Ishikawa (cell line): ENCODE data around the gene CARMIL1.

Experiments
- CEBPB ChIP-seq: IDR thresholded peaks from 2 replicates; pipeline ENCODE4 v1.6.1; 2012
- CREB1 ChIP-seq: IDR thresholded peaks from 2 replicates; pipeline ENCODE4 v1.6.1; 2012; ENCODE audit warnings: low read depth
- EGR1 ChIP-seq: IDR thresholded peaks from 2 replicates; pipeline ENCODE4 v1.6.1; 2012
- EP300 ChIP-seq: IDR thresholded peaks from 2 replicates; pipeline ENCODE4 v1.6.1; 2012; ENCODE audit warnings: borderline replicate concordance
- FOXM1 ChIP-seq: IDR thresholded peaks from 2 replicates; pipeline ENCODE4 v1.6.1; 2012; ENCODE audit warnings: low read depth, borderline replicate concordance
- MAX ChIP-seq: IDR thresholded peaks from 2 replicates; pipeline ENCODE4 v1.6.1; 2012
- NFIC ChIP-seq: IDR thresholded peaks from 2 replicates; pipeline ENCODE4 v1.6.1; 2012
- RAD21 ChIP-seq: IDR thresholded peaks from 2 replicates; pipeline ENCODE4 v1.6.1; 2012; ENCODE audit warnings: low read depth
- REST ChIP-seq: IDR thresholded peaks from 2 replicates; pipeline ENCODE4 v1.6.1; 2012; ENCODE audit warnings: low read depth, mild to moderate bottlenecking
- TAF1 ChIP-seq: IDR thresholded peaks from 2 replicates; pipeline ENCODE4 v1.6.1; 2012; ENCODE audit warnings: low read depth, mild to moderate bottlenecking
- TCF12 ChIP-seq: IDR thresholded peaks from 2 replicates; pipeline ENCODE4 v1.6.1; 2012; ENCODE audit warnings: low read depth
- TEAD4 ChIP-seq: IDR thresholded peaks from 2 replicates; pipeline ENCODE4 v1.6.1; 2012
- USF1 ChIP-seq: IDR thresholded peaks from 2 replicates; pipeline ENCODE4 v1.6.1; 2012
- YY1 ChIP-seq: IDR thresholded peaks from 2 replicates; pipeline ENCODE4 v1.6.1; 2012; ENCODE audit warnings: low read depth
- ZBTB7A ChIP-seq: IDR thresholded peaks from 2 replicates; pipeline ENCODE4 v1.6.1; 2012; ENCODE audit warnings: low read depth

CARMIL1 gene

GRCh38 chr6:25458485-25458884 lies 179.3 kb downstream of the CARMIL1 start:
- TF ChIP-seq RAD21 (no peak), TCF12 (no peak), EP300 (no peak), NFIC (no peak), USF1 (no peak), CREB1 (no peak), CEBPB (no peak), YY1 (no peak)

- no peak for TF ChIP-seq TAF1
- TF ChIP-seq FOXM1 = no peak
- TF ChIP-seq TCF12 = no peak
- TF ChIP-seq CREB1 = no peak
- no peak for TF ChIP-seq CEBPB
- no peak for TF ChIP-seq YY1
- TF ChIP-seq RAD21 = no peak
- TF ChIP-seq ZBTB7A = no peak
- TF ChIP-seq REST = no peak
- TF ChIP-seq NFIC = no peak
- TF ChIP-seq MAX = no peak
- no peak for TF ChIP-seq TEAD4
- no peak for TF ChIP-seq EP300
- TF ChIP-seq EGR1 = no peak
These were observed 183.2 kb downstream of the CARMIL1 start for GRCh38 chr6:25462235-25462897.

GRCh38 chr6:25463441-25463840 lies 184.3 kb downstream of the CARMIL1 start:
- TF ChIP-seq REST = no peak
- no peak for TF ChIP-seq ZBTB7A

- TF ChIP-seq ZBTB7A (no peak), YY1 (no peak), USF1 (no peak), EGR1 (no peak), NFIC (no peak), REST (no peak), RAD21 (no peak), CREB1 (no peak), EP300 (no peak), FOXM1 (no peak), MAX (no peak), CEBPB (no peak), TEAD4 (no peak), TAF1 (no peak), TCF12 (no peak)
These were observed 185.1 kb downstream of the CARMIL1 start for GRCh38 chr6:25464225-25464624.

- TF ChIP-seq ZBTB7A = no peak
- no peak for TF ChIP-seq EGR1
- no peak for TF ChIP-seq TAF1
These were observed 186.8 kb downstream of the CARMIL1 start for GRCh38 chr6:25465941-25466340.
